CD4-positive, alpha-beta T cell treated with Interleukin-4 for 4 hours (primary cell): ENCODE data around the gene OTULIN.

ENCODE experiments used
- DNase-seq: peaks from one replicate; pipeline ENCODE4 v3.0.0-alpha.2; 2020

The OTULIN gene

DNA sequence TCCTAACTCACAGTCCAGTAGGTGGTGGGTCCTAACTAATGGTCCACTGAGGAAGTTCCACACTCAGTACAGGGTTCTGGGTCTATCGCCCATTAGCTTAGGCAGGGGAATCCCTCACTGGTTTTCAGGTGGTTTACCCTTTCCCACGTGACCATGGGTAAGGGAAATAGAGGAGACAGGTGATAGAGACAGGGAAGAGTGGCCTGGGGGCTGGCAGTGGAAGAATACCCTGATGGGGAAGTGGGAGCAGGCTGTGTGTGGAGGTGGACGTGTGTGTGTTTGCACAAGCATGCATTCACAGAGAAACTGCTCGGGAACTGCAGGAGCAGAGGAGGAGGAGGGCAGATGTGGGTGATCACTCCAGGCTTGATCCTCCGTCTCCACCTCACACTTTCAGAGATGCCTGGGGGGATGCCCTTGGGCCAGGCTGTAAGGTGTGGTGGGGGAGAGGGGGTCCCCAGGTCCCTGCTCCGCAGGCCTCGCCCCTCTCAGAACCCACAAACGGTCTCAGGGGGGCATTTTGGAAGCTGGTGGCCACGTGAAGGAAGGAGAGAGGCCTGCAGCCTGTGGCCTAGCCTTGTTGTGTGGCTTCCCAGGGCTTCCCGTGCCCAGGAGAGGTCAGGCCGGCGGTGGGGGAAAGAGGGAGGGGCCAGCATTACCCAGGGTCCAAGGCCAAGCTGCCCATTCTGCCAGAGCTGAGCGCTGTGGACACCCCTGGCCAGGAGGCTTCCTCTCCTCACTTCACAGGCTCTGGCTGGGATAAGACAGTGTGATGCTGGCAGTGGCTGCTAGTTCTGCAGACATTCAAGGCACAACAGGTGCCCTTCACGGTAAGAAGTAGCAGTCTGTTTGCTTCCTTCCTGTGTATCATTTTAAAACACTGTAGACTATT, 80.0 kb downstream of the OTULIN start:
- no peak for DNase-seq

DNA sequence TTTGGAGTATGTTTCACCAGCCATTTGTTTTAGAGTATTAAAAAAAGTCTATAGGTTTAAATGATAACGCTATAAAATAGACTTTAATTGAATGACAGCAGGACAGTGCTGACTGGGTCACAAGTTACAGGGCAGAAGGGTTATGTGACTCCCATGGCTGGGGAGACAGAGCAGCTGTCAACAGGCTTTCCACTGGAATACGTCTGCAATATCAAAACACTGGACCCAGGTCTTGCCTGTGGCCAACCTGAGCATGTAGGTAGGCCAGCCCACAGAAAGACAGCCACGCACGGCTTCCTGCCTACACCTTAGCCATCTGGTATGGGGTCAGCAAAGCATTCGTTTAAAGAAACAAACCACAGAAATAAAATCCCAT, 80.7 kb downstream of the OTULIN start:
- DNase-seq: no peak

DNA sequence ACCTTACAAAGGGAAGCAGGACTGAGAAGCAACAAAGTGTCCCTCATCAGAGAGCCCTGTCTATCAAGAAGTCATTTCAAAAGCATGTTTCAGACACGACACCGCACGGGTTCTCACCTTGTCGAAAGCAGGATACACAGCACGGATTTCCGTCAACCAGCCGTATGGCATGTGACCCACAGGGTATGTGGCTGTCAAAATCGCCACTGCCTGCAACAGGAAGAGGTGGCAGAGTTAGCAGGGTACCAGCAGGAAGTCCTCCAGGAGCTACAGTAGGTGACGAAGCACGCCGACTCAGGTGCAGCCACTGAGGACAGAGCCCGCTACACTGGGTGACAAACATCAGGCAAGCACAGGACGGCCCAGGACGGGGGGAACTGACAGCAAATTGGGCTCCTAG, 81.2 kb downstream of the OTULIN start:
- no peak for DNase-seq

DNA sequence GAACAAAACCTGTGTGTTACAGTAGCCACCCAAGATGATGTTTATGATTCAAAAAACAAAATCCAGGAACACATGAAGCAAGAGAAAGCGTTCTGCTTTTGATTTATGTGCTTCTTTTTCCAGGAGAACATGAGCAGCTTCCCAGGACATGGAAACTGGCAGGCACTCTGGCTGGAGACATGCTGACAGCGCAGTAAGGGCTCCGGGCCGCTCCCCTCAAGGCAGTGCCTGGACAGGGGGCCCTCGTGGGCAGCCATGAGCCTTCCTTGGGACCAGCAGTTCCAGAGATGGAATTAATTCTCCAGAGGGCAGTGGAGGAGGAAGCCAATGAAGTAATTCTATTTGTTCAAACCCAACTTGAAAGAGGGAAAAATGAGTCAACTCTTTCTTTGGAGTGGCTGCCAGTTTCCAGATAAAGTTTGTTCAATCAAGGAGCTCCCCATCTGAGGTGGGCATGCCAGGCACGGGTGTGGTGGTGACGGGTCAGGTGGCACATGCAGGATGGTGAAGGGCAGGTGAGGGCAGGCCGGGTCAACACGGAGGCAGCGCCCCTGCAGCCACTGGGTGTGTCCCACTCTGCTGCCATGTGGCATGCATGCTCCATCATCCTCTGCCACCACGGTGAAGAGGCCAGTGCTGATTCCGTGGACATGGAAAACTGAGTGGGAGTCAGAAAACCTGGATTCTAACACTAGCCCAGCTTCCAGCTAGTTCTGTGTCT, 83.8 kb downstream of the OTULIN start:
- DNase-seq: no peak
